PFSK-1 (cell line): ENCODE measurements around the gene STIM1.

Experiments used
- POLR2AphosphoS5 ChIP-seq: IDR thresholded peaks from 2 replicates; pipeline ENCODE4 v1.6.1; 2012; ENCODE audit warnings: low read depth, mild to moderate bottlenecking, control low read depth, low read length, moderate library complexity
- SIN3A ChIP-seq: IDR thresholded peaks from 2 replicates; pipeline ENCODE4 v1.6.1; 2012; ENCODE audit warnings: mild to moderate bottlenecking, low read length, moderate library complexity, borderline replicate concordance; ENCODE audit not compliant: insufficient read depth
- TF ChIP-seq, protein P1 (sequence below), 2 experiments: IDR thresholded peaks; 2 replicates each; pipeline versions ENCODE4 v1.6.1 to v1.8.0; 2011 to 2012; ENCODE audit warnings: low read depth in 2 of 2, low read length in 2 of 2, control low read depth in 1 of 2, inconsistent platforms in 1 of 2, mild to moderate bottlenecking in 1 of 2, moderate library complexity in 1 of 2; ENCODE audit not compliant: insufficient read depth in 1 of 2

DNA sequence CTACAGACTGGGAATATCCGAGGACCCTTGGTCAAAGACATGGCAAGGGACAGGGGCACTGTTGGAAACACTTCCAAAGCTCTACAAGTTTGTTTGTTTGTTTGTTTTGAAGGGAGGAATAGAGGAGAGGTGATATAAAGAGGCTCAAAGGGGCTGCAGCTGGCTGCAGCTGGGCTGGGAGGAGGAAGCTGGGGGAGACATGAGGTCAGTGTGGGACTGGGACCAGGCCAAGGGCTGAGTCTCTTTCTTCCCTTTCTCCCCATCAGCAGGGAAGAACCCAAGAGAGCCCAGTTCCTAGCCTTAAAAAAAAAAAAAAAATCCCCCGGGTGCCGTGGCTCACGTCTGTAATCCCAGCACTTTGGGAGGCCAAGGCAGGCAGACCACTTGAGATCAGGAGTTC, 19.7 kb upstream of the STIM1 start:
- TF ChIP-seq SIN3A (no peak), POLR2AphosphoS5 (no peak)
- TF ChIP-seq, protein P1, sequence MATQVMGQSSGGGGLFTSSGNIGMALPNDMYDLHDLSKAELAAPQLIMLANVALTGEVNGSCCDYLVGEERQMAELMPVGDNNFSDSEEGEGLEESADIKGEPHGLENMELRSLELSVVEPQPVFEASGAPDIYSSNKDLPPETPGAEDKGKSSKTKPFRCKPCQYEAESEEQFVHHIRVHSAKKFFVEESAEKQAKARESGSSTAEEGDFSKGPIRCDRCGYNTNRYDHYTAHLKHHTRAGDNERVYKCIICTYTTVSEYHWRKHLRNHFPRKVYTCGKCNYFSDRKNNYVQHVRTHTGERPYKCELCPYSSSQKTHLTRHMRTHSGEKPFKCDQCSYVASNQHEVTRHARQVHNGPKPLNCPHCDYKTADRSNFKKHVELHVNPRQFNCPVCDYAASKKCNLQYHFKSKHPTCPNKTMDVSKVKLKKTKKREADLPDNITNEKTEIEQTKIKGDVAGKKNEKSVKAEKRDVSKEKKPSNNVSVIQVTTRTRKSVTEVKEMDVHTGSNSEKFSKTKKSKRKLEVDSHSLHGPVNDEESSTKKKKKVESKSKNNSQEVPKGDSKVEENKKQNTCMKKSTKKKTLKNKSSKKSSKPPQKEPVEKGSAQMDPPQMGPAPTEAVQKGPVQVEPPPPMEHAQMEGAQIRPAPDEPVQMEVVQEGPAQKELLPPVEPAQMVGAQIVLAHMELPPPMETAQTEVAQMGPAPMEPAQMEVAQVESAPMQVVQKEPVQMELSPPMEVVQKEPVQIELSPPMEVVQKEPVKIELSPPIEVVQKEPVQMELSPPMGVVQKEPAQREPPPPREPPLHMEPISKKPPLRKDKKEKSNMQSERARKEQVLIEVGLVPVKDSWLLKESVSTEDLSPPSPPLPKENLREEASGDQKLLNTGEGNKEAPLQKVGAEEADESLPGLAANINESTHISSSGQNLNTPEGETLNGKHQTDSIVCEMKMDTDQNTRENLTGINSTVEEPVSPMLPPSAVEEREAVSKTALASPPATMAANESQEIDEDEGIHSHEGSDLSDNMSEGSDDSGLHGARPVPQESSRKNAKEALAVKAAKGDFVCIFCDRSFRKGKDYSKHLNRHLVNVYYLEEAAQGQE (IDR thresholded peaks at IDR 0.05; ENCODE audit: insufficient read depth in 1 of 2, low read depth in 2 of 2, low read length in 2 of 2): no peak
